IPS-18a (cell line): Measurements from ENCODE around the gene CBFA2T2.

ENCODE experiments used
- H3K27ac ChIP-seq: one replicate; pipeline ENCODE4 v1.5.1; 2013; ENCODE audit warnings: low read length
- H3K27me3 ChIP-seq: one replicate; pipeline ENCODE4 v1.6.1; 2013; ENCODE audit warnings: mild to moderate bottlenecking, low read length; ENCODE audit not compliant: control insufficient read depth, insufficient read depth
- H3K36me3 ChIP-seq: one replicate; pipeline ENCODE4 v1.6.1; 2013; ENCODE audit warnings: low read depth, low read length; ENCODE audit not compliant: control insufficient read depth
- H3K4me1 ChIP-seq: one replicate; pipeline ENCODE4 v1.6.1; 2013; ENCODE audit warnings: low read depth, low read length; ENCODE audit not compliant: control insufficient read depth
- H3K4me3 ChIP-seq: one replicate; pipeline ENCODE4 v1.5.1; 2013; ENCODE audit warnings: low read length
- H3K9ac ChIP-seq: one replicate; pipeline ENCODE4 v1.6.1; 2013; ENCODE audit warnings: mild to moderate bottlenecking, low read length, moderate library complexity
- H3K9me3 ChIP-seq: one replicate; pipeline ENCODE4 v1.6.1; 2013; ENCODE audit warnings: low read depth, low read length; ENCODE audit not compliant: control insufficient read depth

Gene CBFA2T2

GRCh38 chr20:33658929-33659328 is 169.0 kb downstream of the CBFA2T2 start:
- no peaks in the 10 kb centered on the region for H3K9me3 ChIP-seq
- peaks cover 6% of the 10 kb centered on the region for H3K36me3 ChIP-seq
- peaks cover 3% of the 10 kb centered on the region for H3K4me1 ChIP-seq
- no peak overlapping the region for H3K9ac ChIP-seq
- no peaks in the 10 kb centered on the region for H3K27me3 ChIP-seq
- H3K27ac ChIP-seq: no peak overlapping the region
- H3K4me3 ChIP-seq: no peak overlapping the region

GRCh38 chr20:33659341-33660034 is 169.6 kb downstream of the CBFA2T2 start:
- no peak overlapping the region for H3K27ac ChIP-seq
- H3K27me3 ChIP-seq: no peaks in the 10 kb centered on the region
- no peak overlapping the region for H3K9ac ChIP-seq
- H3K36me3 ChIP-seq: peaks cover 6% of the 10 kb centered on the region
- no peak overlapping the region for H3K4me3 ChIP-seq
- H3K4me1 ChIP-seq: peaks cover 9% of the 10 kb centered on the region
- H3K9me3 ChIP-seq: no peaks in the 10 kb centered on the region

GRCh38 chr20:33660035-33660684 is 170.3 kb downstream of the CBFA2T2 start:
- H3K27ac ChIP-seq: no peak overlapping the region
- peaks cover 10% of the 10 kb centered on the region for H3K4me1 ChIP-seq
- no peak overlapping the region for H3K4me3 ChIP-seq
- no peak overlapping the region for H3K9ac ChIP-seq
- H3K36me3 ChIP-seq: peaks cover 6% of the 10 kb centered on the region
- no peaks in the 10 kb centered on the region for H3K9me3 ChIP-seq
- no peaks in the 10 kb centered on the region for H3K27me3 ChIP-seq

GRCh38 chr20:33660685-33661058 is 170.8 kb downstream of the CBFA2T2 start:
- Histone ChIP-seq H3K4me1 (peaks cover 10% of the 10 kb centered on the region), H3K27me3 (no peaks in the 10 kb centered on the region), H3K4me3 (no peak overlapping the region), H3K9ac (no peak overlapping the region), H3K36me3 (peaks cover 6% of the 10 kb centered on the region), H3K9me3 (no peaks in the 10 kb centered on the region), H3K27ac (no peak overlapping the region)

GRCh38 chr20:33662172-33662571 is 172.3 kb downstream of the CBFA2T2 start, which contains the start of gene C20orf144:
TSS of gene C20orf144 (plus strand) at chr20:33662327. CDS start at chr20:33662346, 19 bp downstream.
- Histone ChIP-seq H3K27me3 (peaks cover under 1% of the 10 kb centered on the region), H3K9ac (peak within 1 kb of the TSS; percentile 60), H3K27ac (no peak within 1 kb of the TSS), H3K4me3 (peak within 1 kb of the TSS; percentile 72), H3K4me1 (peaks cover 13% of the 10 kb centered on the region), H3K36me3 (peaks cover 6% of the 10 kb centered on the region), H3K9me3 (no peaks in the 10 kb centered on the region)

GRCh38 chr20:33663161-33664084 is 173.5 kb downstream of the CBFA2T2 start:
- no peaks in the 10 kb centered on the region for H3K9me3 ChIP-seq
- H3K9ac ChIP-seq: peak overlapping the region; percentile 60
- H3K4me3 ChIP-seq: peak overlapping the region; percentile 72
- no peak overlapping the region for H3K27ac ChIP-seq
- H3K27me3 ChIP-seq: peaks cover 8% of the 10 kb centered on the region
- no peaks in the 10 kb centered on the region for H3K36me3 ChIP-seq
- H3K4me1 ChIP-seq: peaks cover 13% of the 10 kb centered on the region

- peak overlapping the region; percentile 72 for H3K4me3 ChIP-seq
- peak overlapping the region; percentile 60 for H3K9ac ChIP-seq
- no peak overlapping the region for H3K27ac ChIP-seq
- peaks cover 13% of the 10 kb centered on the region for H3K4me1 ChIP-seq
- no peaks in the 10 kb centered on the region for H3K9me3 ChIP-seq
- H3K36me3 ChIP-seq: no peaks in the 10 kb centered on the region
- peaks cover 8% of the 10 kb centered on the region for H3K27me3 ChIP-seq
Measured at GRCh38 chr20:33664085-33664761, 174.3 kb downstream of the CBFA2T2 start.

GRCh38 chr20:33664762-33665144 is 174.9 kb downstream of the CBFA2T2 start:
- Histone ChIP-seq H3K4me3 (no peak overlapping the region), H3K4me1 (peaks cover 13% of the 10 kb centered on the region), H3K27me3 (peaks cover 8% of the 10 kb centered on the region), H3K9me3 (no peaks in the 10 kb centered on the region), H3K9ac (no peak overlapping the region), H3K27ac (no peak overlapping the region), H3K36me3 (no peaks in the 10 kb centered on the region)

GRCh38 chr20:33666293-33667244 is 176.7 kb downstream of the CBFA2T2 start, which contains the start of gene ACTL10:
TSS of gene ACTL10 (plus strand) at chr20:33666943. CDS start at chr20:33667498, 555 bp downstream.
- Histone ChIP-seq H3K27me3 (peaks cover 8% of the 10 kb centered on the region), H3K27ac (no peak within 1 kb of the TSS), H3K9me3 (no peaks in the 10 kb centered on the region), H3K4me3 (peak within 1 kb of the TSS; percentile 61), H3K9ac (no peak within 1 kb of the TSS), H3K4me1 (peaks cover 13% of the 10 kb centered on the region), H3K36me3 (no peaks in the 10 kb centered on the region)

- peak overlapping the region; percentile 61 for H3K4me3 ChIP-seq
Measured at GRCh38 chr20:33667245-33667675, 177.4 kb downstream of the CBFA2T2 start.

More at GRCh38 chr20:33667245-33667675, 177.4 kb downstream of the CBFA2T2 start:
- Histone ChIP-seq H3K36me3 (no peaks in the 10 kb centered on the region), H3K27ac (no peak overlapping the region), H3K4me1 (peaks cover 13% of the 10 kb centered on the region), H3K27me3 (peaks cover 8% of the 10 kb centered on the region), H3K9ac (no peak overlapping the region), H3K9me3 (no peaks in the 10 kb centered on the region)
